IgD-negative memory B cell (primary cell): ENCODE measurements around the gene BTF3. TPM values are rescaled to one million over a fixed set of nuclear protein-coding genes. Genes with fewer than 3 reads are reported as not detected.

ENCODE experiments used
- polyA plus RNA-seq: library from polyadenylated mRNA; unstranded; fragments of 300-500 nt; fragmentation: Illumina TruSeq; gene quantifications from one replicate; pipeline ENCODE4 v1.2.3, GENCODE V29; 2021

Gene BTF3
- polyA plus RNA-seq, 1 donor from 2014 or later: 735 TPM

Other genes with a start within 250 kb of the BTF3 start
- not detected for gene FOXD1, start 49.7 kb upstream of the BTF3 start, polyA plus RNA-seq
- gene ANKRA2, start 67.2 kb downstream of the BTF3 start, polyA plus RNA-seq: 19.3 TPM
- gene UTP15, start 67.3 kb downstream of the BTF3 start, polyA plus RNA-seq: 11.0 TPM
- gene ARHGEF28, start 127.8 kb downstream of the BTF3 start, polyA plus RNA-seq: not detected